Mucosa of descending colon (tissue), 3 donors: Measurements from ENCODE around the gene PPP1R3C. TPM values are rescaled to one million over a fixed set of nuclear protein-coding genes. Genes with fewer than 3 reads are reported as not detected.

ENCODE experiments used
- ATAC-seq: fragments of 200-7000 bp; cut with Tn5 transposase; one replicate; pipeline ENCODE4 v1.9.1; 2020; ENCODE audit warnings: mild to moderate bottlenecking, moderate library complexity
- DNase-seq, 3 donors: peaks; one replicate each; pipeline ENCODE4 v3.0.0-alpha.2; 2020
- H3K36me3 ChIP-seq: fragments of 200-600 bp; one replicate; pipeline ENCODE4 v1.8.0; 2021; ENCODE audit warnings: low read depth, mild to moderate bottlenecking
- H3K4me1 ChIP-seq: fragments of 200-600 bp; one replicate; pipeline ENCODE4 v1.8.0; 2021; ENCODE audit warnings: low read depth, mild to moderate bottlenecking
- H3K4me3 ChIP-seq: fragments of 200-600 bp; one replicate; pipeline ENCODE4 v1.8.0; 2021; ENCODE audit warnings: mild to moderate bottlenecking
- H3K9me3 ChIP-seq: fragments of 200-600 bp; one replicate; pipeline ENCODE4 v1.8.0; 2021; ENCODE audit warnings: mild to moderate bottlenecking
- intact Hi-C, 2 donors: fragments of 100-400 bp; cut with DNase I in 1 of 2; cut with micrococcal nuclease in 1 of 2; formaldehyde crosslinking; loops; one replicate each; pipeline versions ENCODE4 v1.11.0 to v1.11.1; 2022; cut with DNase I, micrococcal nuclease
- total RNA-seq, 3 donors: library from RNA; stranded (reverse); fragmentation: NEBNext Ultra II Directional in 2 of 3; extraction: Animal tissue kit (Norgen Biotek cat#: 25700) in 2 of 3; gene quantifications; one replicate each; pipeline versions ENCODE4 v1.2.1 to v1.2.4, GENCODE V29; 2021 to 2023
- TF ChIP-seq, protein P1 (sequence below): fragments of 200-600 bp; IDR thresholded peaks from one replicate; pipeline ENCODE4 v1.8.0; 2022; ENCODE audit warnings: antibody characterized with exemption, mild to moderate bottlenecking
- donor health status: DM: no; HTN: no; CAD: no; lungs with moderate emphysema.
- donor health status: DM: no; HTN: no; CAD: no.
- donor health status: DM: no; HTN: yes; CAD: no.

The PPP1R3C gene
- total RNA-seq, 3 donors from 2014 or later, result 1.5 to 23.3 (median 4.7) TPM

DNA sequence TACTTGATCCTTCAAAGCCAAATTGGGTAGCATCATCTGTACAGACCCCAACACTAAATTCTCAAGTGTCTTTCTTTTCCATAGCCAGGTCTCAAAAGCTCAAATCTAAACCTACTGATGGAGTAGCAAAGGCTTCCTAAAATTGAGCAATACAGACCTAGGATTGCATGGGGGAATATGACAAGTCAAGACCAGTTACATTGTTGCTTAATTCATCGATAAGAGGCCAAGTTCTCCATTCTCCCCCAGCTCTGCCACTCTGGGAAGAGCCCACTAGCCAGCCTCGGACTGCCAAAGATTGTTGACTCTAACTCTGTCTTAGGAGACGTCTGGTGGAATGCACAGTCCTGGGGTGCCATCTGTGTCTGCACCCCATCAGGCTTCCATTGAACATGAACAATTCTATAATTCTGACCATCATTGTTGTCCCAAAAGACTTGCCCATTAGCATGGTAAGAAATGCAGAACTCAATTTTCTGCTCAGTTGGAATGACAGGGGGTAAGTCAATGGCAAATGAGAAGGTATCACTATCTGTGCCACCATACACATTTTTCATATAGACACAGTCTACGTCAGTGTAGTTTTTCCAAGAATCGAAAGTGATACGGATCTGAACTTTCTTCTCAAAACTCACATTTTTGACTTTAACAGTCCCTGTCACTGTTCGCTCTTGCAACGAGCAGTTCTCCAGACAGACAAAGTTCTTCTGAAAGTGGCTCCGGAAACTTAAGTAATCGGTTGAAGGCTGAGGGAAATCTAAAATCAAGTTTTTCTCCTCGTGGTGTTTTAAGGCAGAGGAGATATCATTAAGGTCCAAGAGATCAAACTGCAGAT is 2.9 kb downstream of the PPP1R3C start:
- no peaks in the 10 kb centered on the region for H3K9me3 ChIP-seq
- no peaks in the 10 kb centered on the region for H3K36me3 ChIP-seq
- DNase-seq (no peak), ATAC-seq (no peak)
- no peak overlapping the region for H3K4me3 ChIP-seq
- TF ChIP-seq, protein P1, sequence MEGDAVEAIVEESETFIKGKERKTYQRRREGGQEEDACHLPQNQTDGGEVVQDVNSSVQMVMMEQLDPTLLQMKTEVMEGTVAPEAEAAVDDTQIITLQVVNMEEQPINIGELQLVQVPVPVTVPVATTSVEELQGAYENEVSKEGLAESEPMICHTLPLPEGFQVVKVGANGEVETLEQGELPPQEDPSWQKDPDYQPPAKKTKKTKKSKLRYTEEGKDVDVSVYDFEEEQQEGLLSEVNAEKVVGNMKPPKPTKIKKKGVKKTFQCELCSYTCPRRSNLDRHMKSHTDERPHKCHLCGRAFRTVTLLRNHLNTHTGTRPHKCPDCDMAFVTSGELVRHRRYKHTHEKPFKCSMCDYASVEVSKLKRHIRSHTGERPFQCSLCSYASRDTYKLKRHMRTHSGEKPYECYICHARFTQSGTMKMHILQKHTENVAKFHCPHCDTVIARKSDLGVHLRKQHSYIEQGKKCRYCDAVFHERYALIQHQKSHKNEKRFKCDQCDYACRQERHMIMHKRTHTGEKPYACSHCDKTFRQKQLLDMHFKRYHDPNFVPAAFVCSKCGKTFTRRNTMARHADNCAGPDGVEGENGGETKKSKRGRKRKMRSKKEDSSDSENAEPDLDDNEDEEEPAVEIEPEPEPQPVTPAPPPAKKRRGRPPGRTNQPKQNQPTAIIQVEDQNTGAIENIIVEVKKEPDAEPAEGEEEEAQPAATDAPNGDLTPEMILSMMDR, result no peak
- intact Hi-C loops, result loop anchor here in 1 of 2 donors (5.0 to 10.0 kb wide), 2 partner anchors 78 to 235 kb away; no protein-coding TSS in a partner anchor
- peaks cover 4% of the 10 kb centered on the region for H3K4me1 ChIP-seq

DNA sequence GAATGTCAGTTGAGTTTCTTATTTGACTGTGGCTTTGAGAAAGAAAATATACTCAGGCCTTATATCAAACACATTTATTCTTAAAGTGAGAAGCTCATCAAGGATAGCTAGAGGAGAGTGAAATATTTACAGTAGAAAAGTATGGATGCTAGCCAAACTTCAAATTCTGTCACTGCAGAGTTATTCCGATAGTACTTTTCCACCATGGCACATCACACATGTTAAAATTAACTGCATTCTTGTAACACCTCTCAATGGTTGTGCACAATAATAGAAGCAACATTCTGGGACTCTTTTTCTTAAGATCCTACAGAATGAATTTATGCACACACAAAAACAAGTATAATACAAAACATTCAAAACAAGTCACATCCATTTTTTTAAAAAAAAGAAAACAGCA is 4.5 kb downstream of the PPP1R3C start:
- intact Hi-C loops, result no loop called here
- Histone ChIP-seq H3K36me3 (no peaks in the 10 kb centered on the region), H3K9me3 (no peaks in the 10 kb centered on the region), H3K4me1 (peaks cover 4% of the 10 kb centered on the region), H3K4me3 (no peak overlapping the region)
- TF ChIP-seq, protein P1, result no peak
- ATAC-seq (no peak), DNase-seq (no peak)

DNA sequence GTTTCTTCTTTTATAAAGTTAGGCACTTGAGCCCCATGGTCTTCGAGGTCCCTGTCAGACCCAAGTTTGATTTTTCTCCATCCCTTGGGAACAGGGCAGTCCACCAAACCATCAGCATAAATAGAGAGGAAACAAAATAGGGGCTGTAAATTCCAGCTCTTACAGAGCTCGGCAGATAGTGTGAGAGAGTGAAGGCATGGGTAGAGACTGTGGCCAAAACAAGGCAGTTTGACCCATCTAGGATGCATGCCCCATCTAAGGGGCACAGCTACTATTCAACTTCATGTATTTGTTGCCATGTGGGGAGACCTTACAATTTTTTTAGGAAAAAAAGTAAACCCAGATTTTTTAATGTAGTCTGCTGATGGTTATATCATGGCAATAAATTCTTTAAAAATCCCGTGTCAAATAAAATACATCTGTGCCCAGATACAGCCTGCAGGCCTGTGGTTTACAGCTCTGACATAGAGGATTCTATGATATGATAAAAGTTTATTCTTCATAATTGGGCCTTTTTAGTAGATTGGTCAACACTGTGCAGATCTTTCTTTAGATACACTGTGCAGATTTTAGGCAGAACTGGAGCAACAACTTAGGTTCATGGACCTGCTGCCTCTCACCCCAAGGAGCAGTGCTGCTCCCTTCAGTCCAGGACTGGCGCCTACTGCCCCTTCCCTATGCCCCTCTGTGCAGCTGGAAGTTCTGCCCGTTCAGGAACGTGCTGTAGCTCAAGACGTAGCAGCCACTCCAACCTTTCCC is 5.3 kb downstream of the PPP1R3C start:
- Histone ChIP-seq H3K4me1 (no peaks in the 10 kb centered on the region), H3K9me3 (no peaks in the 10 kb centered on the region), H3K4me3 (no peak overlapping the region), H3K36me3 (no peaks in the 10 kb centered on the region)
- ATAC-seq (no peak), DNase-seq (no peak)
- intact Hi-C loops, result no loop called here
- TF ChIP-seq, protein P1, result no peak

DNA sequence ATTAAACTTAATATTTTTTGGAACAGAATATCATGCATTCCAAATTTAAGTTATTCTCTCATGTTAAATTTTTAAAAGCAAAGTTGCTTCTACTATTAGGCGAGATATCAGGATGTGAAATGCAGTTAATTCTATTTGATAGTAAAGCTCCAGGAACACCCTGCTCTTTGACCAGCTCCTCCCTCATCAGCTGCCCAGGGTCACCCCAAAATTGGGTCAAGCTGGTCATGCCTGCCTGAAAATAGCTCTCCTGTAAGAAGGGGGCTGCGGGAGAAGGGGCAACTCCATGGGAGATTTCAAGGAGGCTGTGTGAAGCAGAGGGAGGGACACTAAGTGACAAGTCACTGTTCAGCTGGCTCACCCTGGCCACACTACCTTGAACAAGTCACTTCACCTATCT is 5.9 kb downstream of the PPP1R3C start:
- DNase-seq (no peak), ATAC-seq (no peak)
- H3K36me3 ChIP-seq, result no peaks in the 10 kb centered on the region
- H3K4me1 ChIP-seq, result no peaks in the 10 kb centered on the region
- TF ChIP-seq, protein P1, result no peak
- intact Hi-C loops, result no loop called here
- no peaks in the 10 kb centered on the region for H3K9me3 ChIP-seq
- H3K4me3 ChIP-seq, result no peak overlapping the region

DNA sequence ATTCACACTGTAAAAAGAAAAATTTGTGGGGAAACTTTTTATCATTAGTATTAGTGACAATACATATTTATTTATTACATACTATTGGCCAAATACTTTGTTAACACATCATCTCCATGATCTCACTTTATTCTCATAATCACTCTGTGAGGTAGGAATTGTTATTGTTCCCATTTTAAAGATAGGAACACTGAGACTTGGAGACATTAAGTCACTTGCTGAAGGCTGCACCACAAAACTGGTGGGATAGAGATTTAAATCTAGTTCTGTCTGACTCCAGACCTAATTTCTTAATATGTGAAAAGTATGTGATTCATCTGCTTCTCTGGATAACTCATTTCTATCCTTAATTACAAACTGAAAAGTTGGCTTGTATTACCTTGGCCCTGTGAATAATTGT is 8.2 kb downstream of the PPP1R3C start:
- H3K9me3 ChIP-seq, result no peaks in the 10 kb centered on the region
- TF ChIP-seq, protein P1, result no peak

More for the DNA sequence above, 8.2 kb downstream of the PPP1R3C start:
- no peaks in the 10 kb centered on the region for H3K36me3 ChIP-seq
- no peak for DNase-seq
- no peak for ATAC-seq
- no peak overlapping the region for H3K4me3 ChIP-seq
- no peaks in the 10 kb centered on the region for H3K4me1 ChIP-seq
- intact Hi-C loops, result no loop called here
